ENCODE data around the gene ABCC3. TPM values are rescaled to one million over a fixed set of nuclear protein-coding genes. Genes with fewer than 3 reads are reported as not detected.
A peak's percentile ranks its signal among the peaks of the same experiment; 100 is the strongest.
"Not testable (repeated sequence)": the region's sequence is repeated elsewhere in the genome, so short reads cannot be mapped to it uniquely, and the experiment has no call there.

Gene ABCC3
- total and polyA plus RNA-seq, 4 donors = 10.3 to 46.4 (median 32.0) TPM

DNA sequence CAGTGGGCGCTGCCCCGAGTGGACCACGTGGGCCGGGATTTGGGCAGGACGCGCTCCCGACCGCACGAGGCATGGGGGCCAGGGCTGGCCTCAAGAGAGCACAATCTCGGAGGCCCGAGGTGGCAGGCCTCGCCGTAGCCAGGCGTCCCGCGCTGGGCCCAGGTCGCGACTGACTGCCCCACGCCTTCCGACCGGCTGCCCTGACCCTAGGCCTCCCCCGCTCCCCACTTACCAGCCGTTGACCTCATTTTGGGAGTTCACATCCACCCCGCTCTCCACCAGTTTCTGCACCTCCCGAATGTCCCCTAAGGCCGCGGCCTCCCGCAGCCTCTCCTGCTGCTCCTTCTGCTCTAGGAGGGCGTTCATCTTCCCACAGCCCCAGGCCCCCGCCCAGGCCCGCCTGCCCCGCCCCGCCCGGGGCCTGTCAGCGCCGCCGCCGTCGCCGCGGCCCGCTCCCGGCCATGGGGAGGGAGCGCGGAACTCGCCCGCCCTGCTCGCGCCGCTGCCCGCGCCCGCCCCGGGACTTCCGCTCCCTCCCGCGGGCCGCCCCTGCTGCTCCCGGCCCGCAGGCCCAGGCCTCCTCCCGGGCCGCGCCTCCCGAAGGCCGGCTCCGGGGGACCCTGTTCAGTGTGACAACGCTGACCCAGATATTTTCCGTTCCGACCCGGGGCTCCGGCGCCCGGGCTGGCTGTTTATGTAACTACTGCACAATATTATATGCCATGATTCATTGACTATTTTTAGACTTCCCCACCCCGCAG, 72.8 kb downstream of the ABCC3 start, which contains the start of gene ANKRD40:
Gene ANKRD40 (minus strand): TSS at position 626 of the 761 bp plus-strand sequence. CDS start 260 bp downstream, at position 366.
- peak within 1 kb of the TSS; percentile 84 to 98 for H3K9ac ChIP-seq (ENCODE audit: insufficient read depth in 1 of 2, low read length in 2 of 2)
- H3K4me3 ChIP-seq = peak within 1 kb of the TSS; percentile 57
- peak within 1 kb of the TSS; percentile 95 to 98 for H3K27ac ChIP-seq (ENCODE audit: low read depth in 1 of 2, low read length in 1 of 2)
- no peaks in the 10 kb centered on the region for H3K9me3 ChIP-seq (ENCODE audit: control insufficient read depth in 4 of 4, insufficient read depth in 3 of 4, low read length in 3 of 4)
- DNase-seq = peak; percentile 94 to 96 (median 96)
- peaks cover 5 to 23% (median 14%) of the 10 kb centered on the region in 5 donors for H3K4me1 ChIP-seq (ENCODE audit: control insufficient read depth in 5 of 5, insufficient read depth in 5 of 5, low read length in 5 of 5)
- H3K36me3 ChIP-seq (ENCODE audit: control insufficient read depth in 4 of 4, insufficient read depth in 4 of 4, low read length in 4 of 4) = peaks cover 0 to 8% (median 4%) of the 10 kb centered on the region in 4 donors
- WGBS, 2 donors = 0 to 1% methylated on average over 56 to 74 of the region's 74 CpGs
- ATAC-seq (ENCODE audit: insufficient read depth, low FRiP score) = peak; percentile 88
- TF ChIP-seq, protein P1, sequence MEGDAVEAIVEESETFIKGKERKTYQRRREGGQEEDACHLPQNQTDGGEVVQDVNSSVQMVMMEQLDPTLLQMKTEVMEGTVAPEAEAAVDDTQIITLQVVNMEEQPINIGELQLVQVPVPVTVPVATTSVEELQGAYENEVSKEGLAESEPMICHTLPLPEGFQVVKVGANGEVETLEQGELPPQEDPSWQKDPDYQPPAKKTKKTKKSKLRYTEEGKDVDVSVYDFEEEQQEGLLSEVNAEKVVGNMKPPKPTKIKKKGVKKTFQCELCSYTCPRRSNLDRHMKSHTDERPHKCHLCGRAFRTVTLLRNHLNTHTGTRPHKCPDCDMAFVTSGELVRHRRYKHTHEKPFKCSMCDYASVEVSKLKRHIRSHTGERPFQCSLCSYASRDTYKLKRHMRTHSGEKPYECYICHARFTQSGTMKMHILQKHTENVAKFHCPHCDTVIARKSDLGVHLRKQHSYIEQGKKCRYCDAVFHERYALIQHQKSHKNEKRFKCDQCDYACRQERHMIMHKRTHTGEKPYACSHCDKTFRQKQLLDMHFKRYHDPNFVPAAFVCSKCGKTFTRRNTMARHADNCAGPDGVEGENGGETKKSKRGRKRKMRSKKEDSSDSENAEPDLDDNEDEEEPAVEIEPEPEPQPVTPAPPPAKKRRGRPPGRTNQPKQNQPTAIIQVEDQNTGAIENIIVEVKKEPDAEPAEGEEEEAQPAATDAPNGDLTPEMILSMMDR (IDR thresholded peaks at IDR 0.05; ENCODE audit: control extremely low read depth, extremely low read depth) = no peak
- H3K27me3 ChIP-seq (ENCODE audit: control insufficient read depth in 3 of 3, insufficient read depth in 3 of 3, low read length in 2 of 3) = no peaks in the 10 kb centered on the region

DNA sequence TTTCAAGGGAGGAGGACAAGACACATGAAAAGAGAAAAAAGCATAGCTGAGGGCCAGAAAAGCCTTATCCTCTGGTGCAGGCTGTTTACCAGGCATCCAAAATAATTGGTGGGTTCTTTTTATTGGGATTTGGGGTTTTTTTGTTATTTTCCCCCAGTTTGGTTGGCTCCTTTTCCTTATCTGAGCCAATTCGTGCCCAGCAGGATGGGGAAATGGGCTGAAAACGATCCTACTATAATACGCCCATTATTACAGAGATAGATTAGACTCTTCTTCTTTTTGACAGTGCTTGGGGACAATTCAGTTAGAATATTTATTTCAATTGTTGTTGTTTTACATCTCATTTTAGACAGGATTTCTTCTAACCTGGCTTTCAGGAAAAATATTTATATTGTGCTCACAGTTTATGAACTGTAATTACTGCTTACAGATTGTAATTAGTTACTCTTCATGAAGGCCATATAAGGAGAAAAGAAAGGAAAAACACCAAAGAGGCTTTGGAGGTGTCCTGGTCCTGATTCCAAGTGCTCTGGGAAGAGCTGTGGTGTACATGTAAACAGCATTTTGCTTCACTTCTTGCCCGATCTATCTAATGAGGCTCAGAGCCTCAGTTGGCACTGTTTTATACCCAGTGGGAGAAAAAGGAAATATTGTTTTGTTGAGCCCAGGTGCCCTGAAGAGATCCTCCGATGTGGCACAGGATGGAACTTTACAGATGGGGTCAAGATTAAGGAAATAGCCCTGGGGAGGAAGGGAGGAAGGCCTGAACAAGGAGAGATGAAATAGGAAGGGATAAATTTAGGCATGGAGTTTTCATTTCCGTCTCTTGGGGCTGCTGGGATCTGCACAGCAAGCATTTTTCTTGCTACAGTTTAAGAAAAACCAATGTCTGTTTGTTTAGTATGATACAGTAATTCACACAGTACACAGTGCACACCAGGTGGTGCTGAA, 73.6 kb downstream of the ABCC3 start:
- TF ChIP-seq, protein P1 (IDR thresholded peaks at IDR 0.05; ENCODE audit: control extremely low read depth, extremely low read depth) = no peak
- peak overlapping the region; percentile 84 to 98 for H3K9ac ChIP-seq (ENCODE audit: insufficient read depth in 1 of 2, low read length in 2 of 2)
- H3K27me3 ChIP-seq (ENCODE audit: control insufficient read depth in 3 of 3, insufficient read depth in 3 of 3, low read length in 2 of 3) = no peaks in the 10 kb centered on the region
- H3K36me3 ChIP-seq (ENCODE audit: control insufficient read depth in 4 of 4, insufficient read depth in 4 of 4, low read length in 4 of 4) = peaks cover 0 to 7% (median 3%) of the 10 kb centered on the region in 4 donors
- DNase-seq = peak in 2 of 3 donors; percentile 63 to 68
- H3K4me3 ChIP-seq = peak overlapping the region; percentile 36
- H3K9me3 ChIP-seq (ENCODE audit: control insufficient read depth in 4 of 4, insufficient read depth in 3 of 4, low read length in 3 of 4) = no peaks in the 10 kb centered on the region
- H3K27ac ChIP-seq (ENCODE audit: low read depth in 1 of 2, low read length in 1 of 2) = peak overlapping the region; percentile 95 to 98
- H3K4me1 ChIP-seq (ENCODE audit: control insufficient read depth in 5 of 5, insufficient read depth in 5 of 5, low read length in 5 of 5) = peaks cover 5 to 23% (median 14%) of the 10 kb centered on the region in 5 donors
- 3 to 5% methylated on average over 6 of the region's 6 CpGs for WGBS, 2 donors
- ATAC-seq (ENCODE audit: insufficient read depth, low FRiP score) = no peak

DNA sequence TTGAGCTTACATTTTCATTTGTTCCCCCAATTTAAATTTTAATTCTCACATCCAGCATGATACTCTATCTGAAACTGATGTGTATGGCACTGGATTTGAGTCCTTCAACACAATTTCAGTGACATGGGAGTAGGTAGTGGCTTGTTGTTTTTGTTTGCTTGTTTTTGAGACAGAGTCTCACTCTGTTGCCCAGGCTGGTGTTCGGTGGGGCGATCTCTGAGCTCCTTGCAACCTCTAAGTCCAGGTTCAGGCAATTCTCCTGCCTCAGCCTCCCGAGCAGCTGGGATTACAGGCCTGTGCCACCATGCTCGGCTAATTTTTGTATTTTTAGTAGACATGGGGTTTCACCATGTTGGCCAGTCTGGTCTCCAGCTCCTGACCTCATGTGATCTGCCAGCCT, 74.4 kb downstream of the ABCC3 start:
- H3K9me3 ChIP-seq (ENCODE audit: control insufficient read depth in 4 of 4, insufficient read depth in 3 of 4, low read length in 3 of 4); DNase-seq; H3K4me3 ChIP-seq; H3K36me3 ChIP-seq (ENCODE audit: control insufficient read depth in 4 of 4, insufficient read depth in 4 of 4, low read length in 4 of 4); H3K27me3 ChIP-seq (ENCODE audit: control insufficient read depth in 3 of 3, insufficient read depth in 3 of 3, low read length in 2 of 3); ATAC-seq (ENCODE audit: insufficient read depth, low FRiP score): not testable (repeated sequence)
- peaks cover 5 to 23% (median 14%) of the 10 kb centered on the region in 5 donors for H3K4me1 ChIP-seq (ENCODE audit: control insufficient read depth in 5 of 5, insufficient read depth in 5 of 5, low read length in 5 of 5)
- WGBS, 2 donors = 91 to 92% methylated on average over 4 of the region's 4 CpGs
- H3K9ac ChIP-seq (ENCODE audit: insufficient read depth in 1 of 2, low read length in 2 of 2) = peak overlapping the region in 1 of 2 donors; percentile 98
- H3K27ac ChIP-seq (ENCODE audit: low read depth in 1 of 2, low read length in 1 of 2) = peak overlapping the region; percentile 95 to 98

Data from lung (tissue), 12 donors.